ENCODE results near the gene WIPF3. TPM values are rescaled to one million over a fixed set of nuclear protein-coding genes. Genes with fewer than 3 reads are reported as not detected.
A peak's percentile ranks its signal among the peaks of the same experiment; 100 is the strongest.

The WIPF3 gene
- total and polyA plus RNA-seq, 8 donors = 1.2 to 11.2 (median 4.0) TPM; not detected in 1

GRCh38 chr7:29853789-29854188 lies 47.5 kb downstream of the WIPF3 start:
- H3K4me3 ChIP-seq = no peak overlapping the region
- no peaks in the 10 kb centered on the region for H3K9me3 ChIP-seq
- H3K36me3 ChIP-seq = no peaks in the 10 kb centered on the region
- H3K27me3 ChIP-seq = no peaks in the 10 kb centered on the region
- peak overlapping the region in 1 of 5 donors; percentile 77 for H3K27ac ChIP-seq
- 74 to 86% (median 77%) methylated on average over 9 of the region's 9 CpGs for WGBS, 5 donors
- H3K4me1 ChIP-seq = peaks cover 0 to 34% (median 13%) of the 10 kb centered on the region in 4 donors
- intact Hi-C loops (cut with DNase I; ENCODE audit: low total_unique reads) = no loop called here
- no peak for TF ChIP-seq CTCF (IDR thresholded peaks at IDR 0.05)
- no peak for TF ChIP-seq POLR2AphosphoS5 (IDR thresholded peaks at IDR 0.05)
- TF ChIP-seq EP300 (IDR thresholded peaks at IDR 0.05) = no peak
- no peak for TF ChIP-seq POLR2A (IDR thresholded peaks at IDR 0.05)
- no peak for DNase-seq

GRCh38 chr7:29854257-29854938 lies 48.1 kb downstream of the WIPF3 start:
- peaks cover 0 to 35% (median 14%) of the 10 kb centered on the region in 4 donors for H3K4me1 ChIP-seq
- intact Hi-C loops (cut with DNase I; ENCODE audit: low total_unique reads) = no loop called here
- H3K27ac ChIP-seq = peak overlapping the region in 2 of 5 donors; percentile 42 to 77
- TF ChIP-seq CTCF (IDR thresholded peaks at IDR 0.05) (peak in 2 of 7 experiments; percentile 11 to 21), EP300 (IDR thresholded peaks at IDR 0.05) (no peak), POLR2A (IDR thresholded peaks at IDR 0.05) (no peak), POLR2AphosphoS5 (IDR thresholded peaks at IDR 0.05) (no peak)
- H3K4me3 ChIP-seq = no peak overlapping the region
- H3K9me3 ChIP-seq = no peaks in the 10 kb centered on the region
- WGBS, 5 donors = 29 to 57% (median 44%) methylated on average over 8 of the region's 8 CpGs
- no peaks in the 10 kb centered on the region for H3K27me3 ChIP-seq
- no peaks in the 10 kb centered on the region for H3K36me3 ChIP-seq
- peak in 1 of 2 donors; percentile 55 for DNase-seq

GRCh38 chr7:29857654-29858053 lies 51.3 kb downstream of the WIPF3 start:
- intact Hi-C loops (cut with DNase I; ENCODE audit: low total_unique reads) = no loop called here
- no peak for DNase-seq
- Histone ChIP-seq H3K27ac (no peak overlapping the region), H3K36me3 (no peaks in the 10 kb centered on the region), H3K4me1 (peaks cover 0 to 31% (median 15%) of the 10 kb centered on the region in 4 donors), H3K9me3 (no peaks in the 10 kb centered on the region), H3K27me3 (no peaks in the 10 kb centered on the region), H3K4me3 (no peak overlapping the region)
- TF ChIP-seq POLR2A (IDR thresholded peaks at IDR 0.05) = no peak
- TF ChIP-seq EP300 (IDR thresholded peaks at IDR 0.05) = no peak
- TF ChIP-seq CTCF (IDR thresholded peaks at IDR 0.05) = no peak
- no peak for TF ChIP-seq POLR2AphosphoS5 (IDR thresholded peaks at IDR 0.05)

- Histone ChIP-seq H3K27ac (no peak overlapping the region), H3K4me3 (no peak overlapping the region), H3K36me3 (no peaks in the 10 kb centered on the region), H3K4me1 (peaks cover 0 to 31% (median 13%) of the 10 kb centered on the region in 4 donors), H3K9me3 (no peaks in the 10 kb centered on the region), H3K27me3 (no peaks in the 10 kb centered on the region)
- TF ChIP-seq POLR2AphosphoS5 (IDR thresholded peaks at IDR 0.05) (no peak), CTCF (IDR thresholded peaks at IDR 0.05) (no peak), POLR2A (IDR thresholded peaks at IDR 0.05) (no peak), EP300 (IDR thresholded peaks at IDR 0.05) (no peak)
- intact Hi-C loops (cut with DNase I; ENCODE audit: low total_unique reads) = no loop called here
- WGBS, 5 donors = 79 to 93% (median 87%) methylated on average over 4 of the region's 4 CpGs
- no peak for DNase-seq
These were observed 52.1 kb downstream of the WIPF3 start for GRCh38 chr7:29858191-29858951.

Measured in stomach (tissue), 9 donors.